Body of pancreas (tissue), 4 donors: ENCODE results near the gene PGP.

Experiments used
- CTCF ChIP-seq, 7 experiments: fragments of 450-650 bp in 4 of 7; fragments of 200-600 bp in 3 of 7; sonication (generic) in 3 of 7; IDR thresholded peaks; one replicate each; pipeline ENCODE4 v1.5.1; 2016 to 2019; ENCODE audit warnings: antibody characterized with exemption in 7 of 7
- POLR2A ChIP-seq, 3 donors: fragments of 450-650 bp; IDR thresholded peaks; one replicate each; pipeline ENCODE4 v1.6.1; 2016; ENCODE audit warnings: antibody characterized with exemption in 3 of 3, mild to moderate bottlenecking in 2 of 3

GRCh38 chr16:2197765-2198164, 16.9 kb downstream of the PGP start:
- TF ChIP-seq CTCF (IDR thresholded peaks at IDR 0.05), result no peak
- no peak for TF ChIP-seq POLR2A (IDR thresholded peaks at IDR 0.05)
